Measurements from ENCODE around the gene CSNK1D. TPM values are rescaled to one million over a fixed set of nuclear protein-coding genes. Genes with fewer than 3 reads are reported as not detected.

The CSNK1D gene
- total RNA-seq, 4 donors from 2014 or later = 24.6 to 102 (median 57.1) TPM

DNA sequence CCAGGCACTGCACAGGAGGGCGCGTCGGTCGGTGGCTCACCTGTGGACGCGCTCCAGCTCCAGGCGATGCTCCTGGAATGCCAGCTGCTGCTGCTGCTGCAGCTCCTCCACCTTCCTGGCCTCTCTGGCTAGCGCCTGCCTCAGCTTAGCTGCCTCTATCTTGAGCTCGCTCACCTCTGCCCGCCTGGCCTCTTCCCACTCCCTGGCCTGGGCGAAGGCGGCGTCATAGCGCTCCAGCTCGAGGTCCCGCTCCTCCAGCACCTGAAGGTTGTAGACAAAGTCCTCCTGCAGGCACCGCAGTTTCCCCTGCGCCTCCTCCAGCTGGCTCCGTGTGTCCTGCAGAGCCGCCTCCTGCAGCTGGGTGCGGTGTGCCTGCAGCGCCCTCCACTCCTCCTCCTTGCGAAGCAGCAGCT is 72.0 kb downstream of the CSNK1D start:
- TF ChIP-seq, protein P1, sequence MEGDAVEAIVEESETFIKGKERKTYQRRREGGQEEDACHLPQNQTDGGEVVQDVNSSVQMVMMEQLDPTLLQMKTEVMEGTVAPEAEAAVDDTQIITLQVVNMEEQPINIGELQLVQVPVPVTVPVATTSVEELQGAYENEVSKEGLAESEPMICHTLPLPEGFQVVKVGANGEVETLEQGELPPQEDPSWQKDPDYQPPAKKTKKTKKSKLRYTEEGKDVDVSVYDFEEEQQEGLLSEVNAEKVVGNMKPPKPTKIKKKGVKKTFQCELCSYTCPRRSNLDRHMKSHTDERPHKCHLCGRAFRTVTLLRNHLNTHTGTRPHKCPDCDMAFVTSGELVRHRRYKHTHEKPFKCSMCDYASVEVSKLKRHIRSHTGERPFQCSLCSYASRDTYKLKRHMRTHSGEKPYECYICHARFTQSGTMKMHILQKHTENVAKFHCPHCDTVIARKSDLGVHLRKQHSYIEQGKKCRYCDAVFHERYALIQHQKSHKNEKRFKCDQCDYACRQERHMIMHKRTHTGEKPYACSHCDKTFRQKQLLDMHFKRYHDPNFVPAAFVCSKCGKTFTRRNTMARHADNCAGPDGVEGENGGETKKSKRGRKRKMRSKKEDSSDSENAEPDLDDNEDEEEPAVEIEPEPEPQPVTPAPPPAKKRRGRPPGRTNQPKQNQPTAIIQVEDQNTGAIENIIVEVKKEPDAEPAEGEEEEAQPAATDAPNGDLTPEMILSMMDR (IDR thresholded peaks at IDR 0.05) = no peak
- TF ChIP-seq POLR2A (IDR thresholded peaks at IDR 0.05) = no peak
- no peak overlapping the region for H3K27ac ChIP-seq
- H3K27me3 ChIP-seq = no peaks in the 10 kb centered on the region
- DNase-seq = no peak
- peaks cover 10 to 21% (median 16%) of the 10 kb centered on the region in 3 donors for H3K4me1 ChIP-seq
- 80 to 100% methylated on average over 1 to 6 of the region's 23 CpGs for whole genome bisulfite sequencing, 2 donors
- no peak overlapping the region for H3K4me3 ChIP-seq
- H3K9me3 ChIP-seq = no peaks in the 10 kb centered on the region
- H3K36me3 ChIP-seq = peaks cover 0 to 31% (median 6%) of the 10 kb centered on the region in 3 donors
- intact Hi-C loops (cut with DNase I) = no loop called here

- Histone ChIP-seq H3K4me3 (no peak overlapping the region), H3K4me1 (peaks cover 9 to 15% (median 10%) of the 10 kb centered on the region in 3 donors), H3K27me3 (no peaks in the 10 kb centered on the region), H3K9me3 (no peaks in the 10 kb centered on the region), H3K27ac (no peak overlapping the region), H3K36me3 (peaks cover 0 to 36% (median 6%) of the 10 kb centered on the region in 3 donors)
- 81 to 83% methylated on average over 10 to 12 of the region's 13 CpGs for WGBS, 2 donors
- DNase-seq = no peak
- intact Hi-C loops (cut with DNase I) = no loop called here
- no peak for TF ChIP-seq POLR2A (IDR thresholded peaks at IDR 0.05)
Observed at GRCh38 chr17:82200743-82201497, 72.6 kb downstream of the CSNK1D start.

DNA sequence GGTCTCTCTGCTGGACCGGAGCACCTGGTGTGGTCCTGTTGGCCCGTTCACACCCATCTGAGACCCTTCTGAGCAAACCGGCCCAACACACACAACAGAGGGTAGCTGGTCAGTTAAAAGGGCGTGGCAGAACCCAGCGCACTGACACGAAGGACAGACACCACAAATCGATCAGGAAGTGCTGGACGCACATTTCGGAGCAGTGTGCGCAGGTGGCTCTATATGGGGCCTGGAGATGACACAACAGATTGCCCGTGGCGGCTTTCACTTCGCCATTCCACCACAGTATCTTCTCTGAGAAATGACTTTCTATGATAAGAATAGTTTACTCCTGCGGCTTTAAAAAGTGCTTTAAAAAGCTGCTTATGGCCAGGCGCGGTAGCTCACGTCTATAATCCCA is 73.4 kb downstream of the CSNK1D start:
- Histone ChIP-seq H3K36me3 (peaks cover 0 to 44% (median 6%) of the 10 kb centered on the region in 3 donors), H3K9me3 (no peaks in the 10 kb centered on the region), H3K4me1 (peaks cover under 1 to 8% (median 4%) of the 10 kb centered on the region in 3 donors), H3K4me3 (no peak overlapping the region), H3K27me3 (no peaks in the 10 kb centered on the region), H3K27ac (no peak overlapping the region)
- TF ChIP-seq POLR2A (IDR thresholded peaks at IDR 0.05) = no peak
- TF ChIP-seq, protein P1 (IDR thresholded peaks at IDR 0.05) = no peak
- intact Hi-C loops (cut with DNase I) = no loop called here
- WGBS, 2 donors = 89 to 93% methylated on average over 12 to 13 of the region's 17 CpGs
- no peak for DNase-seq

DNA sequence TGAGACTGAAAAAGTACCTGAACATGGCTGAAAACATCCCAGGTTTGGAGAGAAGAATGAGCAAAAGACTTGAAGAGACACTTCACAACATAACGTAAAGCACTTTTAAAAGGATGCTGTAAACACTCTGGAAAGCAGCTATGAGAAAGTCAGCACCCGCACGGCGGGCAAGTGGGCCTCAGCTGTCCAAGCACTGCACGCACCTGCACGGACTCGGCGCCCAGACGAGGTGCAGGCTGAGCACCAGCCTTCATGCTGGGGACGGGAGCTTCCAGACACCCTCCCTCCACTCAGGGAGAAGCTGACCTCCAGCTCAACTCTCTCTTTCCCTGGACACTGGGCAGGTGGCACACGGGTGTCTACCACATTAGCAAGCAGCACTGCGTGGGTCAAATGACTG is 74.0 kb downstream of the CSNK1D start:
- WGBS, 2 donors = 90 to 93% methylated on average over 10 of the region's 12 CpGs
- H3K36me3 ChIP-seq = peaks cover 0 to 51% (median 6%) of the 10 kb centered on the region in 3 donors
- no peak overlapping the region for H3K4me3 ChIP-seq
- intact Hi-C loops (cut with DNase I) = no loop called here
- no peak for DNase-seq
- H3K27me3 ChIP-seq = no peaks in the 10 kb centered on the region
- TF ChIP-seq, protein P1 (IDR thresholded peaks at IDR 0.05) = no peak
- TF ChIP-seq POLR2A (IDR thresholded peaks at IDR 0.05) = no peak
- no peak overlapping the region for H3K27ac ChIP-seq
- H3K4me1 ChIP-seq = peaks cover 0 to 1% (median 0%) of the 10 kb centered on the region in 3 donors
- no peaks in the 10 kb centered on the region for H3K9me3 ChIP-seq

- WGBS, 2 donors = 83 to 84% methylated on average over 4 of the region's 4 CpGs
- Histone ChIP-seq H3K27me3 (no peaks in the 10 kb centered on the region), H3K4me3 (no peak overlapping the region), H3K4me1 (no peaks in the 10 kb centered on the region), H3K9me3 (no peaks in the 10 kb centered on the region), H3K27ac (no peak overlapping the region), H3K36me3 (peaks cover 0 to 65% (median 6%) of the 10 kb centered on the region in 3 donors)
- no peak for TF ChIP-seq POLR2A (IDR thresholded peaks at IDR 0.05)
- TF ChIP-seq, protein P1 (IDR thresholded peaks at IDR 0.05) = no peak
- intact Hi-C loops (cut with DNase I) = no loop called here
- DNase-seq = no peak
Observed at GRCh38 chr17:82198092-82198491, 75.4 kb downstream of the CSNK1D start.
